GM19351 (cell line): ENCODE data around the gene VASH2.
A peak's percentile ranks its signal among the peaks of the same experiment; 100 is the strongest.

ENCODE experiments used
- ATAC-seq: cut with Tn5 transposase; IDR thresholded peaks from one replicate; pipeline ENCODE4 v1.9.1; 2021; ENCODE audit warnings: mild to moderate bottlenecking, moderate library complexity; ENCODE audit not compliant: unreplicated experiment

Gene VASH2

DNA sequence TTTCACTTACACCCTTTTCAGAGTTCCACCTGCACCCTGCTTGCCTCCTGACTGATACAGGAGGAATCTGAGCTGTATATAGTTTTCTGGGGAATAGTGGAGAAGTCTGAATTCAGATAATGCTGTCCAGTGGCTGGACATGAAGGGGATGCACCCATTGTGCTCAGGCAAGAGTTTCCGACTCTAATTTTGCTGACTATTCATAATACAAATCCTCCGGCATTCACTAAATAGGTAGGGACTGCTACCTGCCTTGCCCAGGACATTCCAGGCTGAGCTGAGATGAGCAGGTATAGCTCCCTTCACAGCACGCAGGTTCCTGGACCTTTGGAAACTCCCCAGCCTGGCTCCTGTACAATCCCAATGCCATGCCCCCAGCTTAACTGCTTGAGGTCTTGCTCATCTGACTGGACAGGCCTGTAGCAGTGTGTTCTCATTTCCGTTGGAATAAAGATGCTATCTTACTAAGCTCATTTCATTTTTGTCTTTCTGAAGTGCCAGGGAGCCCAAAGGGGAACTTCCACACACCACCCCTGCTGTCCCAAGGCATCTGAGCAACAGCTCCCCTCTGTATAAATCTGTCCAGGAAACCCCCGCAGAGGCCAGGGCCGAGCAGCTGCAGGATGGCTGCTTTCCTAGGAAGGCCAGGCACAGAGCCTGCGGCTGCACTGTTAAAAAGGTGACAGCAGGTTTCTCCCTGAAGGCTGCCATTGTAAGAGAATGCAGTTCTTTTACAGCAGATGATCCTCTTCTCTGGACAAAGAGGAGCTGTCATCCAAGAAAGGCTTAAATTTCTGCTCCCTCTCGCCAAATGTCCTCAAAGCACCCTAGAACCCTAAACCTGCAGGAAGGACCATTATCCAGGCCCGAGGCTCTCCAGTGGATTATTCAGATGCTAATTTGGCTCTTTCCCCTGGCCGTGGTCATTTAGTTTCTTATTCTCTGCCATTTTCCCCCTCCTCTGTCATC is 21.7 kb upstream of the VASH2 start:
- peak; percentile 62 for ATAC-seq

DNA sequence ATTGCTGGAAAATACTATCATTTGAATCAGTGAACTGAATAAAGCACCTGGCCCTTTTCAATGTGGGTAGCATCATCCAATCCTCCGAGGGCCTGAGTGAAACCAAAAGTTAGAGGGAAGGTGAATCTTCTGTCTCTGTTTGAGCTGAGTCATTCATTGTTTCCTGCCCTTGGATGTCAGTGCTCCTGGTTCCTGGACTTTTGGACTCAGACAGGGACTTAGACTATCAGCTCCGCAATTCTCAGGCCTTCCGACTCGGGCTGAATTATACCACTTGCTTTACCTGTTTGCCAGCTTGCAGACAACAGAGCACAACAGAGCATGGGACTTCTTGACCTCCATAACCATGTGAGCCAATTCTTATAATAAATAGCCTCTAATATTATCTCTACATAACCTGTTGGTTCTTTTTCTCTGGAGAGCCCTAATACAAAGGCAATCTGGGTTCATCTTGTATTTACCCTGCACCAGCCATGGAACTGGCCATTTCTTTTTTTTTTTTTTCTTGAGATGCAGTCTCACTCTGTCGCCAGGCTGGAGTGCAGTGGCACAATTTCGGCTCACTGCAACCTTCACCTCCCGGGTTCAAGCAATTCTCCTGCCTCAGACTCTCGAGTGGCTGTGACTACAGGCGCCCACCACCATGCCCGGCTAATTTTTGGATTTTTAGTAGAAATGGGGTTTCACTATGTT is 19.2 kb upstream of the VASH2 start:
- peak; percentile 73 for ATAC-seq

DNA sequence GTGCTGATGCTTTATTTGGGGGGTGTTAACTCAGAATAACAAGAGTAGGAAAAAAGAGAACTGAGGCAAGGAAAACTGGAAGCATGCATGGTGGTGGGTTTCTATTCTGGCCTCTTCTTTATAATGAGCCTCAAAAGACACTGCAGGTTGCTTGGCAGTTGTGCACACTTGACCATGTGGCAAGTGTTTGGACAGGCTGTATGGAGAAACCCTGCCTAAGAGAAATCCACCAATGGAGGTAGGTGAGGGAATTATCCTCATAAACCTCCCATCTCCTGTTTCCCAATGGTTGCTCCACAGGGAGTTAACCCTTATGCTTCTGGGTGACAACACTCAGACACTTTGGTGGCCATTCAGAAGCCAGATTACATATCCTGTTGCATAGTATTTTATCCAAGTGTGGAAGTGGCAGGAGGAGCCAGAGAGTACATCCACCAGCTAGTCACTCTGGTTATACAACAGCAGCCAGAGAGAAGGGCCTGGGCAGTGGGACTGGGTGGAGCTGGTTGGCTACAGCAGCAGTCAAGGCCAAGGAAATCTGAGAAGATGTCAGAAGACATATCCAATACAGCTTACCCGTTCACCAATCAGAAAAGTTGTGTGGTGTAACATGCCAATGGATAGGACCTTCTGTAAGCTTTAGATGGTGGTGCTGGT is 16.4 kb upstream of the VASH2 start:
- ATAC-seq: no peak

DNA sequence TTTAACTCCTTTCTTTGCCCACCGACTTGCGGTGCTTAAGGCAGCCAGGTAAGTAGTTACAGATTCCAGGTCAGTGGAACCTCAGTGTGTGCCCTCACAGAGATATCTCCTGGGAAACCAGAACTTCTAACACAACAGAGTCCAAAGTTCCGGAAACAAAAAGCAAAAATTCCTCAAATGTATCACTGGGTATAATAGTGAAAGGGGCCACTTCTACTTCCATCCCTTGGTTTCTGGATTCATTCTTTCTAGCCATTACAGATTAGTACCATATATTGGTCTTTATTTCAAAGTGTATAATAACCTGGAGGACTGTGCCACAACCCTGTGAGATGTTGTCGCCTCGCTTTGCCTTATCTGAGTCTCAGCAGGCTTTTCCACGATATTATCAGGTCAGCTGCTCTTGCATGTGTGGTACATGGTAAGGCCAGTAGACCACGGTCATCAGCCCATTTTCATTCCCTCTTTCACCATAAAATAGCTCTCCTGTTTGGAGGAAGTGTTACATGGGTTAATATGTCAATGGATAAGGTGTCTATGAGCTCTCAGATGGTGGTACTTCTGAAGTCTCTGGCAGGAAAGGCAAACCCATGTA is 14.9 kb upstream of the VASH2 start:
- no peak for ATAC-seq

DNA sequence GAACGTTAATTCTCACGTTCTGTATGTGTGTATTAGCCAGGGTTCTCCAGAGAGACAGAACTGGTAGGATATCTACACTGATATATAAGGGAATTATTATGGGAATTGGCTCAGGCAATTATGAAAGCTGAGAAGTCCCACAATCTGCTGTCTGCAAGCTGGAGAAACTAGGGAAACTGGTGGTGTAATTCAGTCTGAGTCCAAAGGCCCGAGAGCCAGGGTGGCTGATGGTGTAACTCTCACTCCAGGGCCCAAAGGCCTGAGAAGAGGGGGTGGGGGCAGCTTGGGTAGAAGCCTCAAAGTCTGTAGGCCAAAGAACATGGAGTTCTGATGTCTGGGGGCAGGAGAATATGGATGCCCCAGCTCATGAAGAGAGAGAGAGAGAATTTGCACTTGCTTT is 13.3 kb upstream of the VASH2 start:
- ATAC-seq: no peak

DNA sequence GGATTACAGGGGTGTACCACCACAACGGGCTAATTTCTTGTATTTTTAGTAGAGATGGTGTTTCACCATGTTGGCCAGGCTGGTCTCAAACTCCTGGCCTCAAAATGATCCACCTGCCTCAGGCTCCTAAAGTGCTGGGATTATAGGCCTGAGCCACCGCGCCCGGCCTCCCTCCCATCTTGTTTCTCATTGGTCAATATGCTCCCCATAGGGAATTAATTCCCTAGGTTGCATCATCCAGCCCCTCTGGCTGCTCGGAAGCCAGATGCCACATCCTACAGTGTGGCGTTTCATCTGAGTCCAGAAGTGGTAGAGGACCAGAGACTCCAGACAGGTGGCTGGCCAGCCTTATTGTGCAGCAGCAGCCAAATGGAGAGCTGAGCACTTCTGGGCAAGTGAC is 11.5 kb upstream of the VASH2 start:
- ATAC-seq: no peak

DNA sequence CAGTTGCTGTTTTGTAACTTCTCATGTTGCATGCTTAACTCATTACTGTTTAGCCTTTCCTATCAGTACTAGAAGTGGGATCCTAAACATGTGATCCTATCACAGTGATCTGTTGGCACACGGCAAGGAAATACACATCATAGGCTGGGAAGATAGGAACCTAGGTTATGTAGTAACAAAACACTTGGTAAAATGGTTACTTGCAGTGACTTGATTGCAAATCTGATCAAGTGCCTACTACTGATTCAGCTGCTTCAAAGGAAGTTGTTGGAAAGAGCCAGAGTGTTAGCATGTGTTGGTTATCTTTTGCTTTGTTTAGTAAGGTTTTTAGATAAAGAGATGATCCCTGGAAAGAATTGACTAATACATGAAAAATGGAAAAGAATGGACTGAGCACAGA is 8.9 kb upstream of the VASH2 start:
- no peak for ATAC-seq

DNA sequence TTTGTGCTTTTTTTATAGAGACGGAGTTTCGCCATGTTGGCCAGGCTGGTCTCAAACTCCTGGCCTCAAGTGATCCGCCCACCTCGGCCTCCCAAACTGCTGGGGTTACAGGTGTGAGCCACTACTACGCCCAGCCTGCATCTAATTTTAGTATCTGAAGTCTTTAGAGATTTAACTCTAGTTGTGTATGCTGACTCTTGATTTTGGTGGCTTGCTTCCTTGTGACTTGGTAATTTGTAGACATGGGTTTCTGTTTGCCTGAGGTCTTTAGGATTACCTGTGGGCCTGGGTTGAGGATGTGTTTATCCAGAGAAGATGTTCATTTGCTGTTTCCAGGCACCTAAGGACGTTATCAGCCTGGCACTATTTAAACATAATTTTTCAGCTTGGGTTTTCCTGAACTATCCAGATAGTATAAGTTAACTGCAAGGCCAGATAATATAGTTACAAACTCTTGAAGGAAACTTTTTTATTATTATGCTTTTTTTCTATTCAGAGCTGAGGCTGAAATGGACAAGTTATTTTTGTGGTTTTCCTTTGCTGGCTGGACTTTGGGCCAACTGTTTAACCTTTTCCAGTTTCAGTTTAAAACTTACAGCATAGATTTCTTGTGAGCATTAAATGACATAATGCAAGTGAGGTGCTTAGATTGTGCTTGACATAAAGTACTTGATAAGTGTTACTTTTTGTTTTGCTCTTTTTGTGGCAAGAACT is 7.5 kb upstream of the VASH2 start:
- ATAC-seq: no peak

DNA sequence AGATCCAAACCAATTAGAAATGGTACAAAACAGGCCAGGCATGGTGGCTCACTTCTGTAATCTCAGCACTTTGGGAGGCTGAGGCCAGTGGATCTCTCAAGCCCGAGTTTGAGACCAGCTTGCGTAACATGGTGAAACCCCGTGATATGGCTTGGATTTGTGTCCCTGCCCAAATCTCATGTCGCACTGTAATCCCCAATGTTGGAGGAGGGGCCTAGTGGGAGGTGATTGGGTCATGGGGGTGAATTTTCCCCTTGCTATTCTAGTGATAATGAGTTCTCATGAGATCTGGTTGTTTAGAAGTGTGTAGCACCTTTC is 7.0 kb upstream of the VASH2 start:
- ATAC-seq: no peak

DNA sequence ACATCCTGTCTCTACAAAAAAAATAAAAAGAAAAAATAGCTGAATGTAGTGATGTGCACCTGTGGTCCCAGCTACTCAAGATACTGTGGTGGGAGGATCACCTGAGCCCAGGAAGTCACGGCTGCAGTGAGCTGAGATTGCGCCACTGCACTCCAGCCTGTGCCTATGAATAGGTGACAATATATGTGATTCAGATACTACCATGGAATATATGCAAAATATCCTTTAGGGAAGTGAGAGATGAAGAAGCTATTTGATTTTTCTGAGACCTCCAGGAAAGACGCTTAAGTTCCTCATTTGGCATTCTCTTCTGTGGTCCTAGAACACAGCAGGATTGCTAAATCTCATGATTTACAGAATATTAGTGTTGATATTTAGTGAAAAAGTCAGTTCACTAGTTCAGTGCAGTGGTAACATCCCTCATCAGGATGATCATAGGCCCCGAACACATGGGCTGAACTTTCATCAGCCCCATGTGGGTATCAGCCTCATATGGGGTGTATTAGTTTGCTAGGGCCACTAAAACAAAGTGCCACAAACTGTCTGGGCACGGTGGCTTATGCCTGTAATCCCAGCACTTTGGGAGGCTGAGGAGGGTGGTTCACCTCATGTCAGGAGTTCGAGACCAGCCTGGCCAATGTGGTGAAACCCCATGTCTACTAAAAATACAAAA is 6.0 kb upstream of the VASH2 start:
- peak; percentile 54 for ATAC-seq

DNA sequence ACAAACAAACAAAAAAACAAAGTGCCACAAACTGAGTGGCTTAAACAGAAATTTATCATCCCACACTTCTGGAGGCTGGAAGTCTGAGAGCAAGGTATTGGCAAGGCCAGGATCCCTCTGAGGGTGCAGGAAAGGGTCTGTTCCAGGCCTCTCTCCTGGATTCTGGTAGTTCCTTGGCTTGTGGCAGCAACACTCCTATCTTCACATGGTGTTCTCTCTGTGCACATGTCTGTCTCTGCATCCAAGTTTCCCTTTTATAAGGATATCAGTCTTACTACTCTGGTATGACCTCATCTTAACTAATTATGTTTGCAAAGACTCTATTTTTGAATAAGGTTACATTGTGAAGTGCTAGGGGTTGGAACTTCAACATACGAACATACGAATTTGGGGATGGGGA is 5.3 kb upstream of the VASH2 start:
- no peak for ATAC-seq

DNA sequence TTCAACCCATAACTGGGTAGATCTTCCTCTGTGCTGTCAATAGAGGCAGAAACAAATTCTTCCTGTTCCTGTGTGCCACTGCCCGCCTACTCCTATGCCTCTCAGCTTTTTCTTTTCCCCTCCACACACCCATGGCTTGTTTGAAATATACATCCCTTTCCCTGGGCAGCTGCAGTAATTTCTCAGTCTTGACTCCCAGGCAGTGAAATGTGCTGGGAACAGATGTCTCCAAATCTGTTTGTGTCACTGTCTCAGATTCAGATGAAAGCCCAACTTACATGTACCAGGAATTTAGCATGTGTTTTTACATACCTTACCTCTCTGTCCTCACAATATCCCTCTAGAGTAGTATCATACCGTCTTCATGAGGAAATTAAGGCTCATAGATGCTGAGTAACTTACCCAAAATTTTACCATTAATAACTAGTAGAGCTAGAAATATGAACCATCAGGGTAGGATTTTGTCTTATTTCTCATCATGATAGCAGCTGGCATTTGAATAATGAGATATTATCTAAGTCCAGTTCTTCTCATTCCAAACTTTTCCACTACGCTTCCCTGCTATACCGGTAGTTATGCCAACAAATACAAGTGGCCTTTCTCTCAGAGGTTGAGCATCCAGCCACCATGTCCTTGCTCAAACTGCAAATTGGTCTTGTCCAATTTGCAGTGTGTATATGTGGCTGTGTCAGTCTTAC is 4.7 kb upstream of the VASH2 start:
- ATAC-seq: no peak

DNA sequence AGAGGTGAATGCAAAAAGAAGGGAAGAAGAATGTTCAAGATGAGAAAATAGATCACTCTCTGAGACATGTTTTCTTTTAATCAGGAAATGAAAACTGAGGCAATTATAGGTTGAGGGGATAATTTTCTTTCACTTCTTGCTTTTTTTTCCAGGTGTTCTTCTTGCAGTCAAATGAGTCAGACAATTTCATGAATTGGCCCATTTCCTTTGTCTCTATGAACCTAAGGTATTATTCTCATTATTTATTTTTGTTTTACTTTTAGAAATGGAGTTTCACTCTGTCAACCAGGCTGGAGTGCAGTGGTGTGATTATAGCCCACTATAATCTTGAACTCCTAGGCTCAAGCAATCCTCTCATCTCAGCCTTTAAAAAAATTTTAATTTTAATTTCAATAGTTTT is 3.5 kb upstream of the VASH2 start:
- no peak for ATAC-seq

DNA sequence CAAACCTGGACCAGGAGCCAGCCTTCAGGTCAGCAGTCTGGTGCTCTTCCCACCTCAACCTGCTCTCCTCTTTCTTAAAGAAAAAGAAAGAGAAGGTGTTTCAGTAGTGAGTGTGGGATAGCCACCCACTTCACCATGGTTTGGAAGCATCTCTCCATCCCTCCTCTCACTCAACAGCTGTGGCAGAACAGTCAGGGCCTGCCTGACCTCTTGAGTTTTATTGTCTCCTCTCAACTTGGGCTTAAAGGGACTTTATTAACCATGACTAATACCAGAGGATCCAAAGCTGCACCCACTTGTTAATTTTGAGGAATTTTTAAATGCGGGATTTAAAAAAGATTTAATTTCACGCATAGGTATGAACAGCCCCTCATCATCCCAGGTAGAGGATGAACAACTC is 570 bp upstream of the VASH2 start:
- ATAC-seq: no peak

DNA sequence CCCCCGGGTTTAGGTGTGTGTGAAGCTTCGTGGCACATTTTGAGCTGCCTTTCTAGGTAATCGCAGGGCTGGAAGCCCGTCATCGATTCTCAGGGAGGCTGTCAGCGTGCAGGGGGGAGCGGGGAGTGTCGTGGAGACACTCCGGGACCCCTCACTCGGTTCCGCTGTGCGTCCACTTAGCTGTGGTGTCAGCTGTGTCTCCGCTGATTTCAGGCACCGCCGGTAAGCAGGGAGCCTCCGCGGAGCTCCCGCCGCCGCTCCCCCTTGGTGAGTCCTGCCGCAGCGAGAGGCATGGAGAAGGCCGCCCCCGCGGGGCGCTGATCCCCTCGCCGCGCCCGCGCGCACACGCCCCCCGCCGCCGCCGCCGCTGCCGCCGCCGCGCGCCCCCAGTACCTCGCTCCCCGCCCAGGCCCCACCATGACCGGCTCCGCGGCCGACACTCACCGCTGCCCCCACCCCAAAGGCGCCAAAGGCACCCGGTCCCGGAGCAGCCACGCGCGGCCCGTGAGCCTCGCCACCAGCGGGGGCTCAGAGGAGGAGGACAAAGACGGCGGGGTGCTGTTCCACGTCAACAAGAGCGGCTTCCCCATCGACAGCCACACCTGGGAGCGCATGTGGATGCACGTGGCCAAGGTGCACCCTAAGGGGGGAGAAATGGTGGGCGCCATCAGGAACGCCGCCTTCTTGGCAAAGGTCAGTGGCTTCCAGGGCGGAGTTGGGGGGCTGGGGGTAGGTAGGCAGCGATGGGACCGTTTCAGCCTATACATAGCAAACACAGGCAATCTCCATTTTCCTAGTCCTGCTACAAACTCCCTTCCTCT is 995 bp downstream of the VASH2 start:
- peak; percentile 8 for ATAC-seq

DNA sequence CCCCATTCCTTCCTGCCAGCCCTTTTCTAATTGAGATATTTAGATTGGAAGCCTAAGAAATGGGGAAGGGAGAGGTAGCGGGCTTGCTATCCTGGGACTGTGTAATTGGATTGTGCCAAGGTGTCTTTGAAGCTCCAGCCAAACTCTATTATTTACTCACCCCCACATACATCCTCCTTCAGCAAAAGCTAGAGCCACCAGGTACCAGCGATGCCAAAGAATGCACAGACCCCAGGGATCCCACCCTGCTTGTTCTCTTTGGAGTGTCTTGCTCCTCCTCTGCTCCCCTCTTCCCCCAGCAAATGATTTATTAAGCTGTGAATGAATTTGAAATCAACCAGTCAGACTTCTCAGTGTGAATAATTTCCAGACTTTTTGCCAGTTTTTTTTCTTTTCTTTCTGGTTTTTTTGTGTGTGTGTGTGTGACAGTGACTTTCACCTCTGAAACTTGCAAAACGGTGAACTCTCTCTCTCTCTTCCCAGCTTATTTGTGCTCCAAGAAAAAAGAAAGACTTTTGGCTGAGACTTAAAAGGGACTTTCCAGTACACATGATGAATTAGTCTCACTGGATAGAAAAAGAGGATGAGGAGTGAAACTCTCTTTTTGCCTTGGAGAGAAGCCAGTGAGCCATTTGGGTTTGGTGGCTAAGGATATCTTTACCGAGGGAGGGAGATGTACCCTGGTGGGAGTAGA is 1.8 kb downstream of the VASH2 start:
- ATAC-seq: no peak

DNA sequence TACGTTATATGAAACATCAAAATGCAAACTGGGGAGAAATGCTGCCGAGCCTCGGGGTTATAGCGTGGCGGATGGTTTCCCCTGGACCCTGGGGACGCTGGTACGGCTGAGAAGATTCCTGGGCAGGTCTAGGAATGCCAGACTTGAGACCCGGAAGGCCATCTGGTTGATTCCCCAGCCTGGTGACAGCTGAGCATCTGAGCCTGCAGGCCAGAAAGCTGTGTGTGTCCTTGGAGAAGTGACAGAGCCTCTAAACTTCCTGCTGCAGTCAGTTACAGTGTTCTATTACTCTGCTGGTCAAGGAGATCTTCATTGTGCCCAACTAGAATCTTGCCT is 2.3 kb downstream of the VASH2 start:
- ATAC-seq: no peak

DNA sequence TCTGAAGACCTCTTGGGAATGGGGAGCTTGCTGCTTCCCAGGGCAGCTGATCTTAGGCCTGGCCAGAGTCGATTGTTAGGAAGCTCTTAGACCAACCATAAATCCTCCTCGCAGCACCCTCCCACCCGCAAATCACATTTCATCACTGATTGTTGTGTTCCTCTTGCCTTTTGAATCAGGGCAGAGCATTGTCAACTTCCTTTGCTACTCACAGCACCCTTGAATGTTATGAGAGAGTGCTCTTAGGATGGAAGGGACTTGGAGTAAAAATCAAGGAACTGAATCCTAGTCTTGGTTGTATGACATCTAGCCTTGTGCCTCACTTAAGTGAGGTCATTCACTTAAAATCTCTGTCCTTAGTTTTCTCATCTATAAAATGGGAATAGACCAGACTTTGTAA is 3.0 kb downstream of the VASH2 start:
- no peak for ATAC-seq
